ENCODE measurements around the gene ZNF266.

- TF ChIP-seq EP300 (IDR thresholded peaks at IDR 0.05), result no peak
- TF ChIP-seq CTCF (IDR thresholded peaks at IDR 0.05), result peak; percentile 20 to 51 (median 39)
- no peak for TF ChIP-seq POLR2A (IDR thresholded peaks at IDR 0.05; ENCODE audit: low read depth)
These were observed 3.9 kb downstream of the ZNF266 start for GRCh38 chr19:9431475-9431874.

Measured in esophagus muscularis mucosa (tissue), 4 donors.